Urothelium cell line (cell line): ENCODE data around the gene NOL4.

Source experiments
- DNase-seq: peaks from one replicate; pipeline ENCODE4 v3.0.0; 2011; ENCODE audit warnings: low spot score, mixed read lengths
- FAIRE-seq: peaks from 2 replicates; lab custom pipeline; 2011; peaks lifted over from hg19 to GRCh38; lab: Jason Lieb, UNC

Gene NOL4

GRCh38 chr18:34196256-34196655, 28.5 kb downstream of the NOL4 start:
- FAIRE-seq: no peak
- DNase-seq: no peak

GRCh38 chr18:34194239-34194638, 30.5 kb downstream of the NOL4 start:
- no peak for DNase-seq
- no peak for FAIRE-seq

GRCh38 chr18:34189656-34190435, 34.9 kb downstream of the NOL4 start:
- DNase-seq: no peak
- FAIRE-seq: no peak
